B cell (primary cell): ENCODE measurements around the gene CHST9.

Source experiments
- EZH2 ChIP-seq: IDR thresholded peaks from 2 replicates; pipeline ENCODE4 v1.6.1; 2012; ENCODE audit warnings: borderline replicate concordance, low read depth, mild to moderate bottlenecking, moderate library complexity, low read length; ENCODE audit not compliant: insufficient read depth, poor library complexity, severe bottlenecking
- TF ChIP-seq, protein P1 (sequence below): fragments of 200-600 bp; IDR thresholded peaks from one replicate; pipeline ENCODE4 v1.8.0; 2022; ENCODE audit warnings: antibody characterized with exemption, mild to moderate bottlenecking

DNA sequence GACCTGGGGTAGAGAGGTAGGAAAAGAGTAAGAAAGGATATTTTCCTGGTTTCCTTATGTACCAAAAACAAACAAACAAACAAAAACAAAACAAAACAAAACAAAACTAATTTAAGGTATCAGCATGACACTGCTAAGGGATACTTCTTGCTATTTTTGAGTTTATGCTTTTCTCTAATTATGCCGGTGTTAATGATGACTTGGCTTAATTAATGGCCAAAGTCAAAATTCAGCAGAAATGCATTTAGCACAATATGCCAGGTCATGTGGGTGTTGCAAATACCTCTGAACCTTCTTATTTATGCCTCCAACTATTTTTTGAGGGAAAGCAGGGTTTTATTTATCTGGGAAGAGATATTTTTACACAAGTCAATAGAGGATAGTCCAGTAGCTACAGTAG, 3.2 kb upstream of the CHST9 start:
- TF ChIP-seq, protein P1, sequence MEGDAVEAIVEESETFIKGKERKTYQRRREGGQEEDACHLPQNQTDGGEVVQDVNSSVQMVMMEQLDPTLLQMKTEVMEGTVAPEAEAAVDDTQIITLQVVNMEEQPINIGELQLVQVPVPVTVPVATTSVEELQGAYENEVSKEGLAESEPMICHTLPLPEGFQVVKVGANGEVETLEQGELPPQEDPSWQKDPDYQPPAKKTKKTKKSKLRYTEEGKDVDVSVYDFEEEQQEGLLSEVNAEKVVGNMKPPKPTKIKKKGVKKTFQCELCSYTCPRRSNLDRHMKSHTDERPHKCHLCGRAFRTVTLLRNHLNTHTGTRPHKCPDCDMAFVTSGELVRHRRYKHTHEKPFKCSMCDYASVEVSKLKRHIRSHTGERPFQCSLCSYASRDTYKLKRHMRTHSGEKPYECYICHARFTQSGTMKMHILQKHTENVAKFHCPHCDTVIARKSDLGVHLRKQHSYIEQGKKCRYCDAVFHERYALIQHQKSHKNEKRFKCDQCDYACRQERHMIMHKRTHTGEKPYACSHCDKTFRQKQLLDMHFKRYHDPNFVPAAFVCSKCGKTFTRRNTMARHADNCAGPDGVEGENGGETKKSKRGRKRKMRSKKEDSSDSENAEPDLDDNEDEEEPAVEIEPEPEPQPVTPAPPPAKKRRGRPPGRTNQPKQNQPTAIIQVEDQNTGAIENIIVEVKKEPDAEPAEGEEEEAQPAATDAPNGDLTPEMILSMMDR, result no peak
- TF ChIP-seq EZH2, result no peak
